HFFc6 (cell line): Measurements from ENCODE around the gene CCDC50. TPM values are rescaled to one million over a fixed set of nuclear protein-coding genes. Genes with fewer than 3 reads are reported as not detected.
A peak's percentile ranks its signal among the peaks of the same experiment; 100 is the strongest.

Experiments used
- DNase-seq: peaks from one replicate; pipeline ENCODE4 v3.0.0-alpha.2; 2018
- H3K27ac Mint-ChIP-seq: 2 replicates; pipeline ENCODE4 v1.8.0; 2020; ENCODE audit warnings: mild to moderate bottlenecking, mixed read lengths
- H3K27me3 Mint-ChIP-seq: 2 replicates; pipeline ENCODE4 v1.8.0; 2021; ENCODE audit warnings: mild to moderate bottlenecking, moderate library complexity, mixed read lengths; ENCODE audit not compliant: insufficient read depth
- H3K36me3 Mint-ChIP-seq: 2 replicates; pipeline ENCODE4 v1.8.0; 2021; ENCODE audit warnings: low read depth, mixed read lengths
- H3K4me1 Mint-ChIP-seq: 2 replicates; pipeline ENCODE4 v1.8.0; 2020; ENCODE audit warnings: low read depth, mixed read lengths
- H3K4me3 Mint-ChIP-seq: 2 replicates; pipeline ENCODE4 v1.8.0; 2020; ENCODE audit warnings: mild to moderate bottlenecking, moderate library complexity, mixed read lengths
- H3K9me3 Mint-ChIP-seq: 2 replicates; pipeline ENCODE4 v1.8.0; 2020; ENCODE audit warnings: mild to moderate bottlenecking, mixed read lengths
- total RNA-seq, 6 experiments: library from RNA; stranded (reverse); fragmentation: NEBNext Ultra II Directional; extraction: Animal tissue kit (Norgen Biotek cat#: 25700); gene quantifications; 2 replicates in 1 of 6; 3 replicates in 5 of 6; pipeline ENCODE4 v1.2.3, GENCODE V29; 2021
- TF ChIP-seq, protein P1 (sequence below): fragments of 200-600 bp; sonication (generic); IDR thresholded peaks from 2 replicates; pipeline ENCODE4 v1.5.0; 2021; ENCODE audit warnings: antibody characterized with exemption, mild to moderate bottlenecking

CCDC50 gene
- total RNA-seq, 6 experiments from 2014 or later: 94.1 to 129 (median 121) TPM

DNA sequence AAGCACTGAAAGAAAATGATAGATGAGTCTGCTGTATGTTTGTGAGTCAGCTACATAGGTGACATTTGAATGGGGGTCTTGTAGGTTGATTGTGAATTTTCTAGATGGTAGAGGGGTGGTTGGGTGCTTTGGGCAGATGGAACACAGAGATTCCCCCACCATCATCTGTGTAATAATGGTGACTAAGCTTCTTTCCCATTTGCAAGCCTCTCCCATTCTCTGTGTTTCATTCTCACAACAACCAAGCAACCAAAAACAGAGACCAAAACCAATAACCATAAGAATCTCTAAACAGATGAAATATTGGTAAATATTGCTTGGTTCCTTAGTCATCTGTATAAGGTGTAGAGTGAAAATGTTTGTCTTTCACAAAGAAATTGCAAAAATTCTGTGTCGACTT lies 18.9 kb downstream of the CCDC50 start:
- Mint-ChIP-seq H3K36me3 (peaks cover 11% of the 10 kb centered on the region), H3K27ac (peak overlapping the region; percentile 75), H3K4me3 (no peak overlapping the region), H3K9me3 (no peaks in the 10 kb centered on the region), H3K27me3 (no peaks in the 10 kb centered on the region; the same call in 1 of the 2 replicates), H3K4me1 (peaks cover 13% of the 10 kb centered on the region)
- TF ChIP-seq, protein P1, sequence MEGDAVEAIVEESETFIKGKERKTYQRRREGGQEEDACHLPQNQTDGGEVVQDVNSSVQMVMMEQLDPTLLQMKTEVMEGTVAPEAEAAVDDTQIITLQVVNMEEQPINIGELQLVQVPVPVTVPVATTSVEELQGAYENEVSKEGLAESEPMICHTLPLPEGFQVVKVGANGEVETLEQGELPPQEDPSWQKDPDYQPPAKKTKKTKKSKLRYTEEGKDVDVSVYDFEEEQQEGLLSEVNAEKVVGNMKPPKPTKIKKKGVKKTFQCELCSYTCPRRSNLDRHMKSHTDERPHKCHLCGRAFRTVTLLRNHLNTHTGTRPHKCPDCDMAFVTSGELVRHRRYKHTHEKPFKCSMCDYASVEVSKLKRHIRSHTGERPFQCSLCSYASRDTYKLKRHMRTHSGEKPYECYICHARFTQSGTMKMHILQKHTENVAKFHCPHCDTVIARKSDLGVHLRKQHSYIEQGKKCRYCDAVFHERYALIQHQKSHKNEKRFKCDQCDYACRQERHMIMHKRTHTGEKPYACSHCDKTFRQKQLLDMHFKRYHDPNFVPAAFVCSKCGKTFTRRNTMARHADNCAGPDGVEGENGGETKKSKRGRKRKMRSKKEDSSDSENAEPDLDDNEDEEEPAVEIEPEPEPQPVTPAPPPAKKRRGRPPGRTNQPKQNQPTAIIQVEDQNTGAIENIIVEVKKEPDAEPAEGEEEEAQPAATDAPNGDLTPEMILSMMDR: no peak
- no peak for DNase-seq

DNA sequence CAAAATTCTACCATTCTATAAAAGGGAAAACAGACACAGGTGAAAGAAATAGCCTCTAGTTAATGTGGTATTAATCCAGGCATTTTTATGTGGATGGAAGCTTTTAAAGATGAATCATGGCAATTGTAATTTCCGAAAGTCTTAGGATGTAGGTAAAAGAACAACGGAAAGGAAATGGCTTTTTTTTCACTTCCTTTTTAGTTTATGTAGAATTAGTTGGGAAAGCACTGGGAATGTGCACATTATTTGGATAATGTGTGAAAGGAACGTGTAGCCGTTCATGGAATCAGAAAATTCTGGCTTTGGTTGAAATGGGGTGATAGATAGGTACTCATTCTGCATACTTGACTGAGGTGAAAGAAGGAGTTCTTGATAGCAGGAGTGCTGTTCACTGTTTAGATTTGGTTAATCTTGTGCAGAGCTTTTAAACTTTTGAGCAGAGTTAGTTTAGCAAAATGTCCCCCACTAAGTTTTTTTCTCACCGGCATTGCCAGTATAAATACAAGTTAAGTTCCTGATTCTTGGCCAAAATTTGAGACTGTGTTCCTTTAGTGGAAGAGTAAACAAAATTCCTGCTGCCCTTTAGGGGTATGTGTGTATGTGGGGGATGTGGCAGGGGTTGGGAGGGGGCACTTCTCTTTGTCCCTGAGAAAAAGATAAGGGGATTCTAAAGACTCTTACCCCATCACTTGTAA lies 21.3 kb downstream of the CCDC50 start:
- Mint-ChIP-seq H3K4me1 (peaks cover 4% of the 10 kb centered on the region), H3K27me3 (no peaks in the 10 kb centered on the region; the same call in 1 of the 2 replicates), H3K4me3 (peak overlapping the region; percentile 83), H3K27ac (peak overlapping the region; percentile 93), H3K36me3 (peaks cover 4% of the 10 kb centered on the region; the same call in 1 of the 2 replicates), H3K9me3 (no peaks in the 10 kb centered on the region)
- peak; percentile 16 for DNase-seq
- TF ChIP-seq, protein P1: no peak

DNA sequence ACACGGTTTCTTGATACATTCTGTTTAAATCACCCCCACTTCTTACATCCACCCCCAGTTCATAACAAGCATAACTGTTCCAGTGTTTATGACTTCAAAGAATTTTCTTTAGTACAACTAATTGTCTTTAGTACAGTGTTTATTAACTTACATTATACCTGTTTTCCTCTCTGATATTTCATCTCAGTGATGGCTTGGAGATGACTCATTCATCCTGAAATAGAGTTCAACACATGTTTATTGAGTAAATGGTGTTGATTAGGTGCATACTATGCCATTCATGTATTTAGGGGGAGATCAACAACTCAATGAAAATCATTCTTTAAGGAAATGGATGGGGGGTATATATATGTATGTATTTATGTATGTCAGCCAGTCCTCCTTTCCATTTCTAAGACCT lies 22.8 kb downstream of the CCDC50 start:
- no peak overlapping the region for H3K4me3 Mint-ChIP-seq
- no peaks in the 10 kb centered on the region; the same call in 1 of the 2 replicates for H3K27me3 Mint-ChIP-seq
- TF ChIP-seq, protein P1: no peak
- no peak for DNase-seq
- H3K27ac Mint-ChIP-seq: no peak overlapping the region
- peaks cover 4% of the 10 kb centered on the region; the same call in 1 of the 2 replicates for H3K36me3 Mint-ChIP-seq
- H3K9me3 Mint-ChIP-seq: no peaks in the 10 kb centered on the region
- peaks cover 19% of the 10 kb centered on the region for H3K4me1 Mint-ChIP-seq

DNA sequence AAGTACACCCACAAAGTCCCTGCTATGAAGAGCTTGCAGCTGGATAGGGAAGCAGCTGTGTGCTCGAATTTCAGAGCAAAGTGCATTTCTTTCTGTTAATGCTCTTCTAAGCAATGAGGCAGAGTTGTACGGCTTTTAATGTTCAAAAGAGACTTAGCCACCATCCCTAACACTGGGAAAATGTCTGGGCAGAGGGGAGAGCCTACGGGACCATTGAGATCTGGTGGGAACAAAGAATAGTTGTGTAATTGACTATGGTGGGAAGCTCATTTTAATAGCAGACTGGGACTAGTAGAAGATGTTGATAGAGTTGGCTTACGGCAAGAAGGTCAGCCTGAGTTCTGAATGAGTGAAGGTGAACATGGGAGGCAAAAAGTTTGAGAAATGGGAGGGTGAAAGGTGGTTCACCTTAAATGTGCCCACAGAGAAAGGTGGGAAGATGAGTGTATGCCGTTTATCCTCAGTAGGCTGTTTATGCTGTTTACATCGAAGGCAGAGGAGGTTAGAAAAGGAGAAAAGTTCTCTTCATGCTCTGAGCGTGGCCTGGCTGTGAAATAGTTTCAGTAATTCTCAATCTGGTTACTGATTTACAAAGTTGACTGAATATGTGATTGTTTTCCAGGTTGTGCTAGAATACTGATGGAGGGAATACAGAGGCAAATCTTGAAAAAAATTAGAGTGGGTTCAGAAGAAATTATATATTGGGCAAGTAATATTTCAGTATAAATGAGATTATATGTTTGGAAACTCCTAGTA lies 24.0 kb downstream of the CCDC50 start:
- no peak for DNase-seq
- Mint-ChIP-seq H3K9me3 (no peaks in the 10 kb centered on the region), H3K27me3 (no peaks in the 10 kb centered on the region; the same call in 1 of the 2 replicates), H3K36me3 (peaks cover 10% of the 10 kb centered on the region), H3K4me1 (peaks cover 31% of the 10 kb centered on the region), H3K4me3 (no peak overlapping the region), H3K27ac (no peak overlapping the region)
- TF ChIP-seq, protein P1: no peak

DNA sequence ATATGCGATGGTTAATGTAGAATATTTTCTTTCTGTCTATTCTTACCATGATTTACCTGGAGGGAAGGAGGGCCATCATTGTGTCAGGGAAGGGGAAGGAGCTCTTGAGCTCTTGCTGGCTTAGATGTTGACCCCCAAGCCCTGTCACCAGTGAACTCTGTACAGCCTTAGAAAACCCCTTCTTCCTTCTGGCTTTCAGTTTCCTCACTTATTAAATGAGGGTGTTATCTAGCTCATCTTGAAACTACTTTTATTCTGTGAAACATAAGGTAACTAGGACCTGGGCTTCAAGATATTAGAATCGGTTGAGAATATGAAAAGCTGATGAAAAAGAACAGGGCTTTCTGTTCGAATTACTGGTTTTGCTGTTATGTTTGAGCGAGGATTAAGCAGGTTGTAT lies 26.2 kb downstream of the CCDC50 start:
- H3K4me3 Mint-ChIP-seq: no peak overlapping the region; the same call in 1 of the 2 replicates
- H3K27ac Mint-ChIP-seq: peak overlapping the region; percentile 88
- no peaks in the 10 kb centered on the region; the same call in 1 of the 2 replicates for H3K27me3 Mint-ChIP-seq
- DNase-seq: no peak
- no peaks in the 10 kb centered on the region for H3K9me3 Mint-ChIP-seq
- H3K36me3 Mint-ChIP-seq: peaks cover 26% of the 10 kb centered on the region
- peaks cover 52% of the 10 kb centered on the region for H3K4me1 Mint-ChIP-seq
- TF ChIP-seq, protein P1: no peak
